HG03196 (cell line): ENCODE results near the gene KCNV2.
"Not testable (repeated sequence)": the region's sequence is repeated elsewhere in the genome, so short reads cannot be mapped to it uniquely, and the experiment has no call there.

Experiments
- ATAC-seq: cut with Tn5 transposase; IDR thresholded peaks from one replicate; pipeline ENCODE4 v1.9.1; 2021; ENCODE audit not compliant: unreplicated experiment

KCNV2 gene

GRCh38 chr9:2717385-2717784 lies at the start of gene KCNV2:
TSS of gene KCNV2 (plus strand) at chr9:2717510. CDS start at chr9:2717740, 230 bp downstream.
- ATAC-seq, result no peak

GRCh38 chr9:2673161-2673560 lies 44.1 kb upstream of the KCNV2 start:
- no peak for ATAC-seq

GRCh38 chr9:2674141-2674824 lies 43.0 kb upstream of the KCNV2 start:
- no peak for ATAC-seq

- no peak for ATAC-seq
Observed at GRCh38 chr9:2675834-2676233, 41.5 kb upstream of the KCNV2 start.

GRCh38 chr9:2676466-2676865 lies 40.8 kb upstream of the KCNV2 start:
- no peak for ATAC-seq

- no peak for ATAC-seq
Observed at GRCh38 chr9:2677915-2678889, 39.1 kb upstream of the KCNV2 start.

GRCh38 chr9:2679011-2679410 lies 38.3 kb upstream of the KCNV2 start:
- no peak for ATAC-seq

- ATAC-seq, result no peak
Observed at GRCh38 chr9:2681981-2682380, 35.3 kb upstream of the KCNV2 start.

GRCh38 chr9:2686911-2687310 lies 30.4 kb upstream of the KCNV2 start:
- ATAC-seq, result no peak

- ATAC-seq, result no peak
Observed at GRCh38 chr9:2688636-2689035, 28.7 kb upstream of the KCNV2 start.

- no peak for ATAC-seq
Observed at GRCh38 chr9:2691212-2691611, 26.1 kb upstream of the KCNV2 start.

- ATAC-seq, result no peak
Observed at GRCh38 chr9:2691626-2692025, 25.7 kb upstream of the KCNV2 start.

- no peak for ATAC-seq
Observed at GRCh38 chr9:2693056-2693455, 24.3 kb upstream of the KCNV2 start.

GRCh38 chr9:2697492-2697891 lies 19.8 kb upstream of the KCNV2 start:
- no peak for ATAC-seq

GRCh38 chr9:2700398-2700797 lies 16.9 kb upstream of the KCNV2 start:
- no peak for ATAC-seq

GRCh38 chr9:2700909-2701550 lies 16.3 kb upstream of the KCNV2 start:
- ATAC-seq, result no peak

- no peak for ATAC-seq
Observed at GRCh38 chr9:2704504-2704903, 12.8 kb upstream of the KCNV2 start.

- ATAC-seq, result not testable (repeated sequence)
Observed at GRCh38 chr9:2707256-2707655, 10.1 kb upstream of the KCNV2 start.

- ATAC-seq, result no peak
Observed at GRCh38 chr9:2709645-2710101, 7.6 kb upstream of the KCNV2 start.

GRCh38 chr9:2711716-2712115 lies 5.6 kb upstream of the KCNV2 start:
- no peak for ATAC-seq

GRCh38 chr9:2718001-2718697 lies 839 bp downstream of the KCNV2 start:
- no peak for ATAC-seq
